K562 (cell line): ENCODE measurements around the gene CDC5L. TPM values are rescaled to one million over a fixed set of nuclear protein-coding genes. Genes with fewer than 3 reads are reported as not detected.

Experiments used
- ATAC-seq: fragments of 200-7000 bp; cut with Tn5 transposase; 3 replicates; pipeline ENCODE4 v1.9.1; 2020; ENCODE audit warnings: moderate library complexity
- BruUV-seq: library from RNA; stranded (reverse); fragments of 400-500 nt; replicated peaks from 2 replicates; lab custom pipeline; 2021; lab: Mats Ljungman, UMichigan
- CTCF ChIA-PET: fragments of 300-600 bp; formaldehyde crosslinking; extraction: SDS; loops from one replicate; lab custom pipeline; 2021; ENCODE audit warnings: low intra/inter-chr PET ratio; lab: Yijun Ruan, JAX
- POLR2A ChIA-PET: fragments of 300-600, 350-650 bp; sonication (Branson Sonifier 250); formaldehyde crosslinking; extraction: SDS; loops from one replicate; lab custom pipeline; 2021; ENCODE audit warnings: antibody characterized with exemption, inconsistent platforms; lab: Yijun Ruan, JAX
- DNase-seq, 4 experiments: peaks; one replicate each; pipeline versions ENCODE4 v3.0.0 to v3.0.0-alpha.2; 2011 to 2018; ENCODE audit warnings: low spot score in 3 of 4, mixed read lengths in 3 of 4; ENCODE audit errors: extremely low read depth in 1 of 4
- FAIRE-seq: peaks from 2 replicates; lab custom pipeline; 2011; peaks lifted over from hg19 to GRCh38; lab: Jason Lieb, UNC
- H2AFZ ChIP-seq: 2 replicates; pipeline ENCODE4 v1.6.0; 2011; ENCODE audit warnings: low read depth, low read length, control low read depth, inconsistent platforms
- H3K27ac ChIP-seq: fragments of 200-600 bp; 3 replicates; pipeline ENCODE4 v1.8.0; 2011; ENCODE audit warnings: low read depth, mild to moderate bottlenecking, control low read depth, inconsistent platforms, low read length, moderate library complexity, mixed read lengths; ENCODE audit errors: extremely low read depth
- H3K27me3 ChIP-seq, 2 experiments: fragments of 300-600 bp in 1 of 2; 2 replicates in 1 of 2; 3 replicates in 1 of 2; pipeline versions ENCODE4 v1.6.0 to v1.8.0; 2011; ENCODE audit warnings: inconsistent platforms in 2 of 2, low read length in 2 of 2, mild to moderate bottlenecking in 1 of 2, mixed read lengths in 1 of 2, moderate library complexity in 1 of 2; ENCODE audit not compliant: control insufficient read depth in 2 of 2, insufficient read depth in 2 of 2
- H3K36me3 ChIP-seq: fragments of 300-600 bp; 3 replicates; pipeline ENCODE4 v1.8.0; 2011; ENCODE audit warnings: mild to moderate bottlenecking, low read length, inconsistent platforms; ENCODE audit not compliant: control insufficient read depth, insufficient read depth
- H3K4me1 ChIP-seq, 2 experiments: fragments of 200-600 bp in 1 of 2; replicated peaks in 1 of 2; 2 replicates in 1 of 2; 3 replicates in 1 of 2; pipeline versions ENCODE4 v1.5.1 to v1.8.0; 2011; ENCODE audit warnings: inconsistent platforms in 2 of 2, low read length in 2 of 2, mild to moderate bottlenecking in 1 of 2, mixed read lengths in 1 of 2, moderate library complexity in 1 of 2; ENCODE audit not compliant: control insufficient read depth in 2 of 2, insufficient read depth in 2 of 2
- H3K4me2 ChIP-seq: 2 replicates; pipeline ENCODE4 v1.6.1; 2011; ENCODE audit warnings: low read length, control low read depth, inconsistent platforms, mixed read lengths; ENCODE audit not compliant: insufficient read depth
- H3K4me3 ChIP-seq: fragments of 200-600 bp; sonication (generic), shearing (Covaris generic); 2 replicates; pipeline ENCODE4 v1.5.1; 2016; ENCODE audit warnings: control low read depth, inconsistent platforms
- H3K79me2 ChIP-seq: fragments of 200-600 bp; 3 replicates; pipeline ENCODE4 v1.8.0; 2011; ENCODE audit warnings: low read length, inconsistent platforms; ENCODE audit not compliant: control insufficient read depth, insufficient read depth
- H3K9ac ChIP-seq, 2 experiments: 2 replicates each; pipeline versions ENCODE4 v1.6.0 to v1.6.1; 2011; ENCODE audit warnings: low read depth in 2 of 2, low read length in 2 of 2, control low read depth in 1 of 2, inconsistent platforms in 1 of 2, mild to moderate bottlenecking in 1 of 2, mixed read lengths in 1 of 2; ENCODE audit not compliant: insufficient read depth in 1 of 2
- H3K9me1 ChIP-seq: one replicate; pipeline ENCODE4 v1.6.0; 2011; ENCODE audit warnings: inconsistent platforms, mild to moderate bottlenecking, low read length, moderate library complexity; ENCODE audit not compliant: control insufficient read depth, insufficient read depth
- H3K9me3 ChIP-seq: replicated peaks from 2 replicates; pipeline ENCODE4 v1.5.1; 2011; ENCODE audit warnings: low read depth, low read length, inconsistent platforms; ENCODE audit not compliant: control insufficient read depth, insufficient read depth
- H4K20me1 ChIP-seq: replicated peaks from 2 replicates; pipeline ENCODE4 v1.6.1; 2011; ENCODE audit warnings: low read length, inconsistent platforms, mixed read lengths; ENCODE audit not compliant: control insufficient read depth, insufficient read depth
- BCOR ChIP-seq: fragments of 450-650 bp; IDR thresholded peaks from 2 replicates; pipeline ENCODE4 v1.6.1; 2016
- KDM1A ChIP-seq, 2 experiments: fragments of 450-650 bp; IDR thresholded peaks; 2 replicates each; pipeline ENCODE4 v1.6.1; 2016; ENCODE audit warnings: mild to moderate bottlenecking in 2 of 2
- RBM25 ChIP-seq: fragments of 200-400 bp; formaldehyde crosslinking; IDR thresholded peaks from 2 replicates; pipeline ENCODE4 v1.6.1; 2018; ENCODE audit warnings: low read length, low read depth, moderate library complexity; ENCODE audit not compliant: severe bottlenecking
- RCOR1 ChIP-seq, 2 experiments: IDR thresholded peaks; 2 replicates each; pipeline ENCODE4 v1.6.1; 2012; ENCODE audit warnings: low read depth in 2 of 2, low read length in 2 of 2, borderline replicate concordance in 1 of 2, improper control_type of control experiment in 1 of 2
- SMARCA5 ChIP-seq: fragments of 450-650 bp; IDR thresholded peaks from 2 replicates; pipeline ENCODE4 v1.6.1; 2016
- ZC3H8 ChIP-seq: fragments of 450-650 bp; IDR thresholded peaks from 2 replicates; pipeline ENCODE4 v1.6.1; 2017
- ZFP36 ChIP-seq: fragments of 150-350 bp; IDR thresholded peaks from 2 replicates; pipeline ENCODE4 v1.6.1; 2018; ENCODE audit warnings: low read length, low read depth; ENCODE audit not compliant: partially characterized antibody
- WGBS: fragments of 100-300 bp; shearing (Covaris generic); methylation state at CpG from one replicate; pipeline ENCODE4 v1.1.6; 2016; ENCODE audit warnings: low coverage, mixed read lengths; ENCODE audit not compliant: insufficient coverage; ENCODE audit errors: missing lambda C conversion rate; 5-methylcytosine and 5-hydroxymethylcytosine counted together
- in situ Hi-C: fragments of 300-500 bp; cut with MboI; formaldehyde crosslinking; loops from 4 replicates; pipeline ENCODE4 v1.15.0; 2018; ENCODE audit warnings: inconsistent platforms, mixed read lengths
- intact Hi-C: fragments of 100-400 bp; cut with micrococcal nuclease; formaldehyde crosslinking; loops from 2 replicates; pipeline ENCODE4 v1.14.2; 2022
- polyA plus RNA-seq, 8 experiments: library from polyadenylated mRNA; depleted of rRNA in 4 of 8; stranded (reverse) in 5 of 8; unstranded in 3 of 8; fragments of >200 nt; fragmentation: Nextera tagmentation in 2 of 8; fragmentation: Illumina TruSeq in 1 of 8; extraction: Ambion mirVana in 2 of 8; extraction: Trizol in 1 of 8; gene quantifications; 2 replicates each; pipeline versions ENCODE4 v1.2.1 to v1.2.3, GENCODE V29; 2011 to 2014; ENCODE audit warnings: inconsistent platforms in 1 of 8, missing spikeins in 1 of 8
- total RNA-seq, 7 experiments: library from RNA; depleted of rRNA in 6 of 7; stranded (reverse); fragments of >200 nt in 6 of 7; fragmentation: Illumina TruSeq in 2 of 7; extraction: Trizol in 2 of 7; gene quantifications; 2 replicates each; pipeline versions ENCODE4 v1.2.1 to v1.2.3, GENCODE V29; 2011 to 2021; ENCODE audit warnings: low replicate concordance in 1 of 7
- TF ChIP-seq, protein P1 (sequence below): sonication (generic); formaldehyde crosslinking; IDR thresholded peaks from 2 replicates; pipeline ENCODE4 v1.8.0; 2022; ENCODE audit warnings: mild to moderate bottlenecking, missing genetic modification reagents

The CDC5L gene
- total and polyA plus RNA-seq, 9 of the 15 experiments (the other 6 are each of a cell fraction or from before 2014, with no cell fraction given), result 22.3 to 44.2 (median 30.8) TPM

DNA sequence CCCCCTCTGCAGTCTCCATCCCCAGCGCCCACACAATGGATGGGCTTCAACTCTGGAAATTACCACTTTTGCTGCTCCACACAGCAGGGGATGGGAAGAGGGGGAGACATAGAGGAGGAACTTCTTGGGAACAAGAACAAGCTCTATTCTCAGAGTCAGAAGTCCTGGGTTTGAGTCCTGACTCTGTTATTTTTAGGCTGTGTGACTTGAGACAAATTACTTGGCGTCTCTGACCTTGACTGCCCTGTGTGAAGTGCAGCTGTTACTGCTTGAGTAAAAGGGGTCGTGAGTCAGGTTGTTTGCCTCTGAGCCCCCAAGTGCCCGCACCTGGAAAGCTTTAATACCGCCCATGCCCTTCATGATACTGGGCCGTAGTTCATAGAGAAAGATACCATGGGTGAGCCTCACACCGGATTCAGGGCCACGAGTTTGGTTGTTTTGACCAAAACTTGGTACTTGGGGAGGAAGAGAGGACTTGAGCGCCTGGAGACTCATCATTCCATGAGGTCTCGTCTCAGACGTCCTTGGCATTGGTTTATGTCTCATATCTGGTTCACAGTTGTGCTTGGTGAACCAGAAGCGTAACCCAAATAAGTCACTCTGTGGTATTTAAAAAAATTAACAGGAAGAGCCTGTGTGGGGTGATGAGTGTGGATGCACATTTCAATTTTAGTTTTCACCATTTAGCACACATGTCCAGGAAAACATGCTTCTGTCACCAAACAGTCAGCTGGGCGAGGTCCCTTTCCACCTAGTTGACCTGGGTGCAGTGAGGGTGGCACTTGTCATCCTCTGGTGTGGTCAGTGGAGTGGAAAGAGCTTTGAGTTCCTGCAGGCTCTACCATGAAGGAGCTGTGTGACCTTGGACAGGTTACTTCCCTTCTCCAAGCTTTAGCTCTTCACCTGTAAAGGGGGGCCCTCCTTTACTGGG lies 75.6 kb downstream of the CDC5L start:
- Histone ChIP-seq H3K4me3 (no peak overlapping the region), H3K9me1 (no peaks in the 10 kb centered on the region), H3K79me2 (no peaks in the 10 kb centered on the region), H3K4me1 (peaks cover 6 to 10% of the 10 kb centered on the region in 2 experiments; a peak in 4 of 5 replicates), H3K9me3 (no peaks in the 10 kb centered on the region), H3K9ac (no peak overlapping the region; a peak in 1 of 4 replicates), H3K27ac (no peak overlapping the region; the same call in 2 of the 3 replicates), H3K27me3 (peaks cover 0 to 3% of the 10 kb centered on the region in 2 experiments; a peak in 1 of 5 replicates), H4K20me1 (no peaks in the 10 kb centered on the region), H3K36me3 (no peaks in the 10 kb centered on the region), H3K4me2 (peak overlapping the region; percentile 78)
- ChIA-PET POLR2A (interaction anchor here (0.5 to 1.1 kb wide), 7 partner anchors 8 to 914 kb away, joined by 3 to 5 read pairs (median 3); partner anchors contain the start of gene SUPT3H), CTCF (no interaction called here)
- no TSS peak for BruUV-seq
- FAIRE-seq, result no peak
- no peak for ATAC-seq
- no peak for DNase-seq
- 62% methylated on average over 13 of the region's 13 CpGs for WGBS
- in situ Hi-C loops, result no loop called here
- TF ChIP-seq RCOR1 (IDR thresholded peaks at IDR 0.05; ENCODE audit: borderline replicate concordance in 1 of 2, low read depth in 2 of 2, low read length in 2 of 2) (peak in 1 of 2 experiments; percentile 22; a peak in 1 of 4 replicates), ZFP36 (peak; percentile 51), ZC3H8 (no peak), SMARCA5 (peak; percentile 68), RBM25 (peak; percentile 83), BCOR (peak; percentile 91), KDM1A (IDR thresholded peaks at IDR 0.05) (peak; percentile 28 to 46; a peak in 2 of 4 replicates)
- TF ChIP-seq, protein P1, sequence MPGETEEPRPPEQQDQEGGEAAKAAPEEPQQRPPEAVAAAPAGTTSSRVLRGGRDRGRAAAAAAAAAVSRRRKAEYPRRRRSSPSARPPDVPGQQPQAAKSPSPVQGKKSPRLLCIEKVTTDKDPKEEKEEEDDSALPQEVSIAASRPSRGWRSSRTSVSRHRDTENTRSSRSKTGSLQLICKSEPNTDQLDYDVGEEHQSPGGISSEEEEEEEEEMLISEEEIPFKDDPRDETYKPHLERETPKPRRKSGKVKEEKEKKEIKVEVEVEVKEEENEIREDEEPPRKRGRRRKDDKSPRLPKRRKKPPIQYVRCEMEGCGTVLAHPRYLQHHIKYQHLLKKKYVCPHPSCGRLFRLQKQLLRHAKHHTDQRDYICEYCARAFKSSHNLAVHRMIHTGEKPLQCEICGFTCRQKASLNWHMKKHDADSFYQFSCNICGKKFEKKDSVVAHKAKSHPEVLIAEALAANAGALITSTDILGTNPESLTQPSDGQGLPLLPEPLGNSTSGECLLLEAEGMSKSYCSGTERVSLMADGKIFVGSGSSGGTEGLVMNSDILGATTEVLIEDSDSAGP (CRISPR knock-in tag), result no peak
- TF ChIP-seq, all 486 proteins: peak for 6
- H2AFZ ChIP-seq, result peak overlapping the region; percentile 88
- intact Hi-C loops, result no loop called here
